Measurements from ENCODE around the gene SPDYC.

Gene SPDYC

DNA sequence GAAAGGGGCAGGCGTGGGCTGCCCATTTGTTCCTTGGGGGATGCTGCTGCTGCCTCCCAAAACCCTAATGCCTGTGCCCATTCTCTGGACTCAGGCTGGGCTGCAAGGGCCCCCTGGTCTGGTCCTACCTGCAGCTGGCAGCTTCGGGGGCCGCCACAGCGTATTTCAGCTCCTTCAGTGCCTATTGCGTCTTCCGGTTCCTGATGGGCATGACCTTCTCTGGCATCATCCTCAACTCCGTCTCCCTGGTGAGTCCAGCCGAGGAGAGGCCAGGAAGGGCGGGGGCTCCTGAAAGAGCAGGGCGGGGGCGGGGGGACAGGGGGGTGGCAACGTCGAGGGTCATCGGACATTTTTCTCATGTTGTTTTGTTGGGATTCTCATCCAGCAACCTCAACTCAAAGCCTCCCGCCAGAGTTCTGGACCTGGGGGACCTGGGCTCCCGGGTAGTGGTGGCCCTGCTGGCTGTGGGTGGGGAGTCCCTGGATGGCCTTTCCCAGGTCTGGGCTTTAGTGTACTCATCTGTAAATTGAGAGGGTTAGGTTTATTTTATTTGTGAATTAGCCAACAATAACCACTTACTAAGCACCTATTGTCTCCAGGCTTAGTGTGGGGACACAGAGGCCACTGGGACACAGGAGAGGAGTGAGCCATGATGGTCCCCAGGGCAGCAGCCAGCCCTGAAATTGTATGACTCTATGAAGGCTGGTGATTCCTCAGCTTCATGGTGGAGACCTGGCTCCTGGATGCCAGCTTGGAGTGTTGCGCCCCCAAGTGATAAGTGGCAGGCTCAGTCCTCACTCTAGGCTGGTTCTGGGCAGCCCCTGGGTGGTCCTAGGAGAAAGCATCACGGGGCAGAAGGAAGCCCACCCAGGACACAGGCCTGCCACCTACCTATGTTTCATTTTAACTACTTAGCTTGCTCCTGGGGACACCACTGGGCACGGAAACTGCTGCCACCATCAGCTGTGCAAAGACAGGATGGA is 47.7 kb downstream of the SPDYC start:
- Histone ChIP-seq H3K4me1 (ENCODE audit: control insufficient read depth in 1 of 2, insufficient read depth in 2 of 2, low read length in 2 of 2) (peaks cover 0 to 7% of the 10 kb centered on the region in 2 donors), H3K36me3 (ENCODE audit: control insufficient read depth in 1 of 2, insufficient read depth in 2 of 2, low read length in 2 of 2) (no peaks in the 10 kb centered on the region), H3K27ac (ENCODE audit: low read length) (no peak overlapping the region)

GRCh38 chr11:65218446-65218845 is 48.4 kb downstream of the SPDYC start:
- no peaks in the 10 kb centered on the region for H3K27me3 ChIP-seq (ENCODE audit: low read depth, low read length)
- no peaks in the 10 kb centered on the region for H3K9me3 ChIP-seq (ENCODE audit: control insufficient read depth in 1 of 2, low read length in 2 of 2)
- no peak overlapping the region for H3K27ac ChIP-seq (ENCODE audit: low read length)
- H3K36me3 ChIP-seq (ENCODE audit: control insufficient read depth in 1 of 2, insufficient read depth in 2 of 2, low read length in 2 of 2), result no peaks in the 10 kb centered on the region
- no peak overlapping the region for H3K4me3 ChIP-seq (ENCODE audit: low read depth in 1 of 2, low read length in 2 of 2)
- peaks cover 0 to 4% of the 10 kb centered on the region in 2 donors for H3K4me1 ChIP-seq (ENCODE audit: control insufficient read depth in 1 of 2, insufficient read depth in 2 of 2, low read length in 2 of 2)

More for the DNA sequence above, 47.7 kb downstream of the SPDYC start:
- H3K4me3 ChIP-seq (ENCODE audit: low read depth in 1 of 2, low read length in 2 of 2), result no peak overlapping the region
- no peaks in the 10 kb centered on the region for H3K27me3 ChIP-seq (ENCODE audit: low read depth, low read length)
- no peaks in the 10 kb centered on the region for H3K9me3 ChIP-seq (ENCODE audit: control insufficient read depth in 1 of 2, low read length in 2 of 2)

- Histone ChIP-seq H3K27ac (ENCODE audit: low read length) (no peak overlapping the region), H3K4me1 (ENCODE audit: control insufficient read depth in 1 of 2, insufficient read depth in 2 of 2, low read length in 2 of 2) (peaks cover 0 to 2% of the 10 kb centered on the region in 2 donors), H3K27me3 (ENCODE audit: low read depth, low read length) (no peaks in the 10 kb centered on the region), H3K36me3 (ENCODE audit: control insufficient read depth in 1 of 2, insufficient read depth in 2 of 2, low read length in 2 of 2) (no peaks in the 10 kb centered on the region), H3K4me3 (ENCODE audit: low read depth in 1 of 2, low read length in 2 of 2) (no peak overlapping the region), H3K9me3 (ENCODE audit: control insufficient read depth in 1 of 2, low read length in 2 of 2) (no peaks in the 10 kb centered on the region)
These were observed 49.8 kb downstream of the SPDYC start for GRCh38 chr11:65219930-65220213.

GRCh38 chr11:65221026-65221425 is 51.0 kb downstream of the SPDYC start:
- H3K4me1 ChIP-seq (ENCODE audit: control insufficient read depth in 1 of 2, insufficient read depth in 2 of 2, low read length in 2 of 2), result peaks cover 0 to 9% of the 10 kb centered on the region in 2 donors
- H3K27ac ChIP-seq (ENCODE audit: low read length), result no peak overlapping the region
- H3K27me3 ChIP-seq (ENCODE audit: low read depth, low read length), result no peaks in the 10 kb centered on the region
- no peaks in the 10 kb centered on the region for H3K36me3 ChIP-seq (ENCODE audit: control insufficient read depth in 1 of 2, insufficient read depth in 2 of 2, low read length in 2 of 2)
- no peaks in the 10 kb centered on the region for H3K9me3 ChIP-seq (ENCODE audit: control insufficient read depth in 1 of 2, low read length in 2 of 2)
- no peak overlapping the region for H3K4me3 ChIP-seq (ENCODE audit: low read depth in 1 of 2, low read length in 2 of 2)
